HG03064 (cell line): ENCODE results near the gene IFT52.
"Not testable (repeated sequence)": the region's sequence is repeated elsewhere in the genome, so short reads cannot be mapped to it uniquely, and the experiment has no call there.

ENCODE experiments used
- ATAC-seq: cut with Tn5 transposase; IDR thresholded peaks from one replicate; pipeline ENCODE4 v1.9.1; 2021; ENCODE audit warnings: low read depth; ENCODE audit not compliant: unreplicated experiment

IFT52 gene

DNA sequence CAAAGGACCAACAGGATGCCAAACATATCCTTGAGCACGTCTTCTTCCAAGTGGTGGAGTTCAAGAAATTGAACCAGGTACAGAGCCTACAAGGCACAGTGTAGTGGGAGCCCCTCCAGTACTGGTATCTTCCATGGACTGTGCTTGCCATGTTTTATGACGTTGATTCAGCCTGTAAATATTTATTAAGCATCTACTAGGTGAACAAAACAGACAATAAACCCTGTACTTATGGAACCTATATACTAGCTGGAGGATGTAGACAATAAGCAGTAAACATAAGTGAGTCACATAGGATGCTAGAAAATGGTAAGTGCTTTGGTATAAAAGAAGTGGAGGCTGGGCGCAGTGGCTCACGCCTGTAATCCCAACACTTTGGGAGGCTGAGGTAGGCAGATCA, 51.8 kb downstream of the IFT52 start:
- no peak for ATAC-seq

DNA sequence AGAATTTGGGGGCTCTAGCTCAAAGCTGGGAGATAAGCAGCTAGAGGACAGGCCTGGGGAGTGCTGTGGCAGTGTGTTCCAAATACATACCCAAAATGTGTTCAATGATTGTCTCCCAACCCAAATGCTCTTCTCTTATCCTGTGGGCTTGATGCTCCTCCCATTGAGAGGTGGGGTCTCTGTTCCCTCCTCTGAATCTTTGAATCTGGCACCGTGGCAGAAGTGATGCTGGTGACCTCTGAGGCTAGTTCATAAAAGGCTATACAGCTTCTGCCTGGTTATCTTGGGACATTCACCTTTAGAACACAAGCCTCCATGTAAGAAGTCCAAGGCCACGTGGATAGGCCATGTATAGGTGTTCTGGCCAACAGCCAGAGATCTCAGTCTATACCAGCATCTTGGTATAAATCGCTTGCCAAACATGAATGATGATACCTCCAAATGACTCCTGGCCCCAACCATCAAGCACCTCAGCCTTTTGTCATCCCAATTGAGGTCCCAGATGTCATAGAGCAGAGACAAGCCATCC, 60.3 kb downstream of the IFT52 start:
- no peak for ATAC-seq

- not testable (repeated sequence) for ATAC-seq
Measured at GRCh38 chr20:43651650-43652184, 61.0 kb downstream of the IFT52 start.

GRCh38 chr20:43653966-43654365, 63.2 kb downstream of the IFT52 start:
- ATAC-seq, result no peak

DNA sequence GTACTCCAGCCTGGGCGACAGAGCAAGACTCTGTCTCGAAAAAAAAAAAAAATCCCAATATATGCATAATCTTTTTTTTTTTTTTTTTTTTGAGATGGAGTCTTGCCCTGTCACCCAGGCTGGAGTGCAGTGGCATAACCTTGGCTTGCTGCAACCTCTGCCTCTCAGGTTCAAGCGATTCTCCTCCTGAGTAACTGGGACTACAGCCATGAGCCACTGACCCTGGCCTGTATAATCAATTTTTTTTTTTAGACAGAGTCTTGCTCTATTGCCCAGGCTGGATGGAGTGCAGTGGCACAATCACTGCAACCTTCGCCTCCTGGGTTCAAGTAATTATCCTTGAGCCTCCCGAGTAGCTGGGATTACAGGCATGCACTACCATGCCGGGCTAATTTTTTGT, 64.4 kb downstream of the IFT52 start:
- not testable (repeated sequence) for ATAC-seq

- no peak for ATAC-seq
Measured at GRCh38 chr20:43655937-43656336, 65.2 kb downstream of the IFT52 start.

GRCh38 chr20:43658069-43658722, 67.5 kb downstream of the IFT52 start:
- no peak for ATAC-seq

DNA sequence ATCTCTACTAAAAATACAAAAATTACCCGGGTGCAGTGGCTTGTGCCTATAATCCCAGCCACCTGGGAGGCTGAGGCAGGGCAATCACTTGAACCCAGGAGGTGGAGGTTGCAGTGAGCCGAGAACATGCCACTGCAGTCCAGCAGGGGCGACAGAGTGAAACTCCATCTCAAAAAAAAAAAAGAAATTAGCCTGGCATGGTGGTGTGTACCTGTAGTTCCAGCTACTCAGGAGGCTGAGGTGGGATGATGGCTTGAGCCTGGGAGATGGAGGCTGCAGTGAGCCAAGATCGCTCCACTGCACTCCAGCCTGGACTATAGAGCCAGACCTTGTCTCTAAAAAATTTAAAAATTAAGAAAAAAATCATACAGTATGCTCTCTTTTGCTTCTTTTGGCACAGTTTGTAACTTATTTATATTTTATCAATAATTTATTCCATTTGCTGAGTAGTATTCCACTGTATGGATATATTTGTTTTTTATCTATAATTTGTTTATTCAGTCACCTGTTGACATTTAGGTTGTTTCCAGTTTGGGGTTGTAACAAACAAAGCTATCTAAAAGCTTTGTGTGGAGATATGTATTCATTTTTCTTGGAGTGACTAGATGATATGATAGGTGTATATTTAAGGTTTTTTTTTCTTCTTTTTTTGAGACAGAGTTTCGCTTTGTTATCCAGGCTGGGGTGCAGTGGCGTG, 68.1 kb downstream of the IFT52 start:
- ATAC-seq, result no peak

DNA sequence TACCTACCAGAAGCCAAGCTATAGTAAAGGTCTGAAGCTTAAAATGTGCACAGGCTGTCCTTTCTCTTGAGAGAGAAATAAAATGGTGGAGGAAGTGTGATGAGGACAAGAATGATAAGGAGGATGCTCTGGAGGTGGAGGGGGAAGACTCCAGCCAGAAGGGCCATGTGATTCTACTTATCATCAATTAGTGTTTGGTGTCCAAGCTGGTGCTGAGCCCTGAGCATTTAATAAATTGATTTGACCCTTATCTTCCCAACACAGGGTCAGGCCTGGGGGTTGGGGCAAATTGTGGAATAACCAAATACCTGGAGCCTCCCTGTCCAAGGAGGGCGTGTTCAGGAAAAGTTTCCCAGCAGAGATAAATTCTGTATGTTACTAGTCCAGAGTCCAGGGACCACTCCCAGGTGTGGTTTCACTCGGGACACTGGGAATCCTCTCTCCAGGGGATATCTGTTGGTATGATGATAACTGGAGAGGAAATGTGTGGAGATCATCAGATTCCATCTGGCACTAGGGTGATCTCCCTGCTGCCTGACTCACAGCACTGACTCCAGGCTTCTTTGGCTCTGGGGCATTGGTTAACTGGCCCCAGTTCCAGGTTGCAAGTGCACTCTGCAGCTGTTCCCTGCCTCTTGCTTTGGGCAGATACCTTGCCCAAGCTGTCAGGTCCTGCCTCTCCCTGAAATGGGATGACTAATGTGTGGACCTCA, 72.4 kb downstream of the IFT52 start:
- ATAC-seq, result no peak

- ATAC-seq, result no peak
Measured at GRCh38 chr20:43665466-43666176, 74.9 kb downstream of the IFT52 start.

GRCh38 chr20:43666376-43667328, 75.9 kb downstream of the IFT52 start, which contains the start of gene MYBL2:
Gene MYBL2 (plus strand): TSS chr20:43667114. CDS start chr20:43667284, 170 bp downstream.
- peak; percentile 82 for ATAC-seq

DNA sequence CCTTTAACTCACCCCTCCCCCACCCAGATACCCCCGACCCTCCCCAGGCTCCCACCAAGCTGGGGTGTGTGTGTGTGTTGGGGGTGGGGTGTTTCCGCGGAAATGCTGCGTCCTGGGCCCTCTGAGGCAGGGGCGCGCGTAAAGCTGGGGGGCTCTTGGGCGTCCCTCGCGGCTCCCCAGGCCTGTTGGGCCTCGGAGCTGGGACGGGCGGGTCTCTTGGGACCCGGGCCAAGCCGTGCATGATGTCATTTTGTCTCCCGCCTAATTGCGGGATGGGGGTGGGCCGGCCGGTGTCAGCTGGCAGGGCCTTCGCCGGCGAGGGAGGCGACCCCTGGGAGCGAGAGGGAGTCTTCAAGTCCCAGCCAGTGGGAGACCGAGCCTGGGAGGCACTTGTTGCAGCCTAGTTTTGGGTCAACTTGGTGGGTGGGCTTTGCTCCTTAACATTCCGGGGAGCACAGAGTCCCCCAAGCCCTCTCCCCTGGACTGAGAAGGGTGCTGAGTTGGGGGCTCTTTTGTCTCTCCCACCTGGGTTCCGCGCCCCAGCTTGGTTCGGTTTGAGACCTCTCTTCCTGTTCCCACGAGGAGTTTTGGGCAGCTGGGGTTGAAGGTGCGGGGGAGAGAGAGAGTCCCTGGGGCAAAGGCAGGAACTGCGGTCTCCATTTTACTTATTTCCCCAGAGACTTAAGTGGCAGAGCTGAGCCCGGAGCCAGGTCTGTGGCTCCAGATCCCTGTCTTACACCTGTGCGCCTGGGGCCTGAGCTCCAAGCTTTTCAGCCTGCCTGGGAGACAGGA, 76.8 kb downstream of the IFT52 start:
- ATAC-seq, result peak; percentile 3

GRCh38 chr20:43669332-43669731, 78.6 kb downstream of the IFT52 start:
- ATAC-seq, result no peak

DNA sequence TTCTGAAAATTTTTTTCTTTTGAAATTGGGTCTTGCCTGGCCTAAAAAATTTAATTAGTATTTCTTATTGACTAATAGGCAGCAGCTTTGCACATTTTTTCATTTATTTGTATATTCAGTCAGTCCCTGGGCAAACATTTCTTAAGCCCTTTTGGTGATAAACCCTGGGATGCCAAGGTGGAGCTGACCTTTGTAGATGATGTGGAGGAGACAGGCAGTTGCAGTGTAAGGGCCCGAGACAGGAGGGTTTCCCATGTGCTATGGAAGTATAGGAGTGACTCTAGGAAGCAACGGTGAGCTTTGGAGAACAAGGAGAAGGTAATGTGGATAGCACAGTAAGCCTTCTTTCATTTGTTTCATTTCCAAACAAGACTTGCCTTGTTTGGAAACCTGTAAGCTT, 79.7 kb downstream of the IFT52 start:
- no peak for ATAC-seq

DNA sequence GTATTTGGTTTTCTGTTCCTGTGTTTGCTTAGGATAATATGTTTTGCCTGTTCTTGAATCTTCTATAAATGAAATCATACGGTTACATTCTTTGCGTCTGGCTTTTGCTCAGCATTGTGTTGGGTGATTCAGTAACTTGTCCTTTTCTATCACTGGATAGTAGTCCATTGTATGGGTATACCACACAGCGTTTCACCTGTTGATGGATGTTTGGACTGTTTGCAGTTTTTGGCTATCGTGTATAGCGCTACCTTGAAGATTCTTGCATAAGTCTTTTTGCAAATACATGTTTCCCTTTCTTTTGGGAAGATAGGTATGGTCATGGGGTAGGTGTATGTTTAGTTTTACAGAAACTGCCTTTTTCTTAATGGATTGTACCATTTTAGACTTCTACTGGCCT, 85.6 kb downstream of the IFT52 start:
- ATAC-seq, result no peak

DNA sequence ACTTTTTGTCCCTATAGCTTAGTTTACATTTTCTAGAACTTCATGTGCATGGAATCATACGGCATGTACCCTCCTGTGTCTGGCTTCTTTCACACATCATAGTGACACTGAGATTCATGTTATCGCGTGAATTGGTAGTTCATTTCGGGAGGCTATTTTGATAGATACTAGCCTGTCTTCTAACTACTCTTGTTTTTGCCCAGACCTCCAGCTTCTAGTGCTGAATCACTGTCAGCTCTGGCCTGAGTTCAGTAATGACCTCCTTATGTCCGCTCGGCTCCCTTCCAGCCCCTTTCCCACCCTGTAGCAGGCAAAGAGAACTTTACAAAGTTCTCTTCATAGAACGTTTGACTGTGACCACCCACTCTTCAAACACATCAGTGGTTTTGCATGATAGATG, 90.2 kb downstream of the IFT52 start:
- no peak for ATAC-seq

DNA sequence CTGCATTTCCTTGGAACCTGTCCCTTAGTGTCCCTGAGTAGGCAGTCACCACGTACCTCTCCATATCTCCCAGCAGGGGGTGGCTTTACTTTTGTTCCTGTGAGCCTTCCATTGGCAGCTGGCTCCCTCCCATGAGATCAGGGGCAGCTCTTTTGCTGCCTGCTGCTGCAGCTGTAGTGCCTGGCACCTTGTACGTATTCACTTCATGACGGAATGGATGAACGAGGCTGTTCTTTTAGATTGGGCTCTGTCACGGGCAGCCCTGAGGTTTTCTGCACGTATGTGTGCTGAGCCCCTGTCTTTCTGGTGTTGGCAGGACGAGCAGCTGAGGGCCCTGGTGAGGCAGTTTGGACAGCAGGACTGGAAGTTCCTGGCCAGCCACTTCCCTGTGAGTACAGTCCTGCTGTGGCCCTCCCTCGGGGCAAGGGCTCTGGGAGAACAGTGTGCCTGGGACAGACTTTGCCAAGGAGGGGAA, 90.8 kb downstream of the IFT52 start:
- peak; percentile 18 for ATAC-seq

DNA sequence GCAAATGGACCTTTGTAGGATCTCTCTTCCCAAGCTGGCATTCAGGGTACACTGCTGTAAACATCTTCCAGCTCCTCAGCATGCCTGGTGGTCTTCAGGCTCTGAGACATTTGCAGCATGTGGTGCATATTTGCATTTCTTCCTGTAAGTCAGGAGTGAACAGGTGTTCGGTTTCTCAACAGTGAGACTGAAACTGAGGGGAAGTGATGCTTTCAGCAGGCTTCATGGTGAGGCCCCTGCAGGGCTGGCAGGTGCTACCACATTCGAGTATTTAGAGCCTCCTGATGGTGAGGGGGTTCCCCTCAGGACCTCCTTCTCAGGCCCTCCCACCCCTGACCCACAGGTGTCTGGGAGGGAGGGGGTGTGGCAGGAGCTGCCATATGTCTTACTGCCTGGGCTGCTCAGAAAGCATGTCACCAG, 91.3 kb downstream of the IFT52 start:
- ATAC-seq, result peak; percentile 81
